GM19452 (cell line): Measurements from ENCODE around the gene PLA2G12A.

ENCODE experiments used
- ATAC-seq: cut with Tn5 transposase; IDR thresholded peaks from one replicate; pipeline ENCODE4 v1.9.1; 2021; ENCODE audit not compliant: unreplicated experiment

PLA2G12A gene

GRCh38 chr4:109729117-109729717 is 653 bp downstream of the PLA2G12A start:
- ATAC-seq: no peak

DNA sequence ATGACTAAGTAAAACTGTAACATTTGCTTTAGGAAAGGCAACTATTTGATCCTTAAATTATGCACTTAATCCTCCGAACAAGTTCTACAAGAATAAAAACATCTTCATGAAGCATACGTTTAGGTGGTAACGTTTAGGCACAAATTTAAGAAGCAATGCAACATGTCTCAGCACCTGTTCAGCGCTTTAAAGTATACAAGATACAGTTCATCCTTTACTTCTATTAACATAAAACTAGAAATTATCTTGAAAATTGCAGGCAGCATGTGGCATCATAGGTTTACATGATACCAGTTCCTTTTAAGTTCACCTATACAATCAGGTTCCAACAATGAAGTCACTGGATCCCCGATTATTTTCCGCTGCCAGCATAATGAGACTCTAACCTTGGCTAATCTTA is 1.5 kb downstream of the PLA2G12A start:
- ATAC-seq: no peak

- no peak for ATAC-seq
Observed at GRCh38 chr4:109723110-109723509, 6.8 kb downstream of the PLA2G12A start.

- ATAC-seq: no peak
Observed at GRCh38 chr4:109722357-109722756, 7.5 kb downstream of the PLA2G12A start.

GRCh38 chr4:109721033-109721432 is 8.8 kb downstream of the PLA2G12A start:
- ATAC-seq: no peak

- ATAC-seq: no peak
Observed at GRCh38 chr4:109719604-109720003, 10.3 kb downstream of the PLA2G12A start.

GRCh38 chr4:109718759-109719158 is 11.1 kb downstream of the PLA2G12A start:
- ATAC-seq: no peak

GRCh38 chr4:109713500-109713899 is 16.4 kb downstream of the PLA2G12A start:
- ATAC-seq: no peak

DNA sequence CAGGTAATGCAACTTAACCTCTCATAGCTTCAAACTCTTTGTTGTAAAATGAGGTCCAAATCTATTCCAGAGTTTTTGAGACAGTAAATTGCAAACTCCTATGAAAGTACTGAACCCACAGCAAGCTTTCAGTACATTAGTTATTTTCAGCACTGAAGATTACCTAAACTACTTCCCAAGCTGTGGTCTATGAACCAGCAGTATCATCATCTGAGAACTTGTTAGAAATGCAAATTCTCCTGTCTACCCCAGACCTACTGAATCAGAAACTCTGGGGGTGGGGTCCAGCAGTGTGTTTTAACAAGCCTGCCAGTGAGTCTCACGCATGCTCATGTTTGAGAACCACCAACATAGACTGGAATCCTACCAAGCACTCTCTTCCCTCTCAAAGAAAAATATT is 20.9 kb downstream of the PLA2G12A start:
- ATAC-seq: peak; percentile 81

DNA sequence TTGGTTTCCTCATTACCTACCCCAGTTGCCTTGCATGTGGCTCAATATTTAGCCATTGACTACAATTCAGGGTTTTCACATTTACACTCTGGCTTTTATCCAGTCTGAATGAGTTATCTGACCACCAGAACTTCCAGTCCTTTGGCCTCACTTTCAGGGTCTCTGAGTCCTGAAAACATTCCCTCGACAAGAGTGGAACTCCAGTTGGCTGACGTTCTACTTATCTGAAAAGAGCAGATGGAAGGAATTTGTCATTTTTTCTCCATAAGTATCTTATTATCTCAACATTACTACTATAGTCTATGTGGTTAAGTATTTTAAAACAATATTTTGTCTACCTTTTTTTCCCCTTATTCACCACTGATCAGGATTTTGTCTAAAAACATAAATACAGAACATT is 21.4 kb downstream of the PLA2G12A start:
- ATAC-seq: no peak

- no peak for ATAC-seq
Observed at GRCh38 chr4:109703664-109704361, 26.1 kb downstream of the PLA2G12A start.

DNA sequence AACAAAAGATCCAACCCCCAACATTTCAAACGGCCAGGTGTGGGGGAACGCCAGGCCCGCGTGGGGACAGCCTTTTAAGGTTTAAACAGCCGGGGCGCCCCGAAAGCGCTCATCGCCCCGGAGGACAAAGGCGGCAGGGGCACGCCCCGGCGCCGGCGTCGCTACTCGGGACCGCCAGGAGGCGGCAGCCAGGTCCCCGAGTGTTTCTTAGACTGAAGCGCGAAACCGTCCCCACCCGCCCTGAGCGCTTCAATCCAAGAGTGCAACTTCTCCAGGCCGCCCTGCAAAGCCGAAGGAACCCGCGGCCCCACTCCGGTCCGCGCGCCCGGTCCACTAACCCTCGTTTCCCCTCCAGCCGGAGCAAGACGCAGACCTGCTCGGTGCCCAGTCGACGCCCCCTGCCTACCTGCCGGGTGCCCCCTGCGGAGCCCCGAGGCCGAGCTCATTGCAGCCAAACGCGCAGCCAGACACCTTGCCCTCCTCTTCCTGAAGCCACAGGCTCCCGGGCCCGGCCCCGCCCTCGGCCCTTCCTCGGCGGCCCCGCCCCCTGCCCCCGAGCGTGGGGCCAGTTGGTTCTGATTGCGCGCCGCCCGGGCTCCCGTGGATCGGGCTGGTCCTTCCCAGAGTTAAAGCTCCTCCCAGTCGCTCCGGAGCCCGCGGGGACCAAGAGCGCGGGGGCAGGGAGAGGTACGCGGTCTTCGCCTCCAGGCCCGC is 26.8 kb downstream of the PLA2G12A start, which contains the start of gene CASP6:
CASP6 (minus strand) TSS at position 496 of the 714 bp plus-strand sequence; CDS start at position 446, 50 bp downstream.
- peak; percentile 75 for ATAC-seq

- no peak for ATAC-seq
Observed at GRCh38 chr4:109701566-109702410, 28.1 kb downstream of the PLA2G12A start.

DNA sequence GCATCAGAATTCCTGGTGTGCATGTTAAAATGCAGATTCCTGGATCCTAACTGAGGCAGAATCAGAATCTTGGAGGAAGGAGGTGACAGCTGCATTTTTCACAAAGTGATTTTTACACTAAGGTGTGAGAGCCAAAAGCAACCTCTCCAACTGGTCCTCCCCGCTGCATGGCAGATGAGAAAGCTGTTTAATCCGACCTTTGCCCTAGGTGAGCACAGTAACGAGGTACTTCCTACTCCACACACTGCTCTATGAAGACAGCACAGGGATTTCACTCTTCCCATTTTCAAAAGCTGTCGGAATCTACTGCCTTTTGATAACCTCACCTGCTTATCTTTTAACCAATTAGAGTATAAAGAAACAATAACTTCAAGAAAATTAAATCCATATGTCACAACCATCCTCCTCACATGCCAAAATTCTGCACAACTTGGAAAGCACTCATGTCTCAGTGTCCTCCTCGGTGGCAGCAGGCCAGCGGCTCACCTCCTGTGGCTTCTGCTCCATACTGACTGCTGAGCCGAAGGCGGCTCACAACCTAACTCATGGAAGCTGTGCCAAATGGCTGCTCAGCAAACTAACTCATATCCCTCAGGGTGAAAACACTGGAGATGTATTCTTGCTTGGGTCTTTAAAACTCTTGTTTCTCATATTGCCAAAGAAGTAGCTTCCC is 30.2 kb downstream of the PLA2G12A start:
- no peak for ATAC-seq

GRCh38 chr4:109698656-109699055 is 31.2 kb downstream of the PLA2G12A start:
- ATAC-seq: no peak

DNA sequence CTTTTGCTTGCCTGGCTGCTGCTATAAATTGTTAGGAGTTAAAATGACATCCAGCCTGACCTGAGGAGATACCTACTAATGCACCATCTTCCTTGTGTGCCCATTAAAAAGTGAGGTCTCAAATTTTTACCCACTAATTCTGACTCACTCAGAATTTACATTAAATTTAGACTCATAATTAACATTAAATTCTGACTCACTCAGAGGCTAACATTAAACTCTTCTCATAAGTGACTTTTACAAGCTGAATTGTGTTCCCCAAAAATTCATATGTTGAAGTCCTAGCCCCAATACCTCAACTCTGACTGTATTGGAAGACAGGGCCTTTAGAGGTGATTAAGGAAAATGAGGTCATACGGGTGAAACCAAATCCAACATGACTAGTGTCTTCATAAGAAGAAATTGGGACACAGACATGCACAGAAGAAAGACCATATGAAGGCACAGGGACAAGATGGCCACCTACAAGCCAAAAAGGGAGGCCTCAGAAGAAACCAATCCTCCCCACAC is 38.4 kb downstream of the PLA2G12A start:
- ATAC-seq: no peak

- ATAC-seq: peak; percentile 91
Observed at GRCh38 chr4:109690690-109691410, 39.0 kb downstream of the PLA2G12A start.

DNA sequence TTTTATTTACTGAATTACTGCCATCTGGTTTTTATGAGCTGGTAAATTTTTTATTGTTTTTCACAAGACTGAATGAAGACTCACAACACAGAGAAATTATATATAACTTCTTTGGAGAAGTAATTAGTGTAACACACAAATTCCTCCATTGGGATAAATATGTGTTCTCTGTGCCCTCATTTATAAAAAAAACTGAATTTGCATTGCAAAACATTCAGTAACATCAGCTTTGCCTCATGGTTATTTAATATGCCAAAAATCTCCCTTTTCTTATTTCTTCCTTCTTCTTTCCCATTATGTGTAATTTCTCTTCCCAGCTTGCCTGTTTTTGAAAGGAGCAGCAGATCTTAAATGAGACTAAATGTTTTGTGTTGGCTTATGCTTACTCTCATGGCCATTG is 45.1 kb downstream of the PLA2G12A start:
- ATAC-seq: no peak

- no peak for ATAC-seq
Observed at GRCh38 chr4:109683621-109684253, 46.1 kb downstream of the PLA2G12A start.
